Thyroid gland (tissue), 4 donors: ENCODE measurements around the gene PLXNA4.

Experiments
- POLR2A ChIP-seq, 2 donors: fragments of 450-650 bp; IDR thresholded peaks; one replicate each; pipeline ENCODE4 v1.6.1; 2017; ENCODE audit warnings: antibody characterized with exemption in 2 of 2, mild to moderate bottlenecking in 2 of 2, moderate library complexity in 1 of 2
- TF ChIP-seq, protein P1 (sequence below), 6 experiments: fragments of 200-600 bp in 3 of 6; fragments of 450-650 bp in 3 of 6; sonication (generic) in 3 of 6; IDR thresholded peaks; one replicate each; pipeline ENCODE4 v1.5.1; 2016 to 2019; ENCODE audit warnings: antibody characterized with exemption in 6 of 6, mild to moderate bottlenecking in 2 of 6, inconsistent platforms in 1 of 6, moderate library complexity in 1 of 6

DNA sequence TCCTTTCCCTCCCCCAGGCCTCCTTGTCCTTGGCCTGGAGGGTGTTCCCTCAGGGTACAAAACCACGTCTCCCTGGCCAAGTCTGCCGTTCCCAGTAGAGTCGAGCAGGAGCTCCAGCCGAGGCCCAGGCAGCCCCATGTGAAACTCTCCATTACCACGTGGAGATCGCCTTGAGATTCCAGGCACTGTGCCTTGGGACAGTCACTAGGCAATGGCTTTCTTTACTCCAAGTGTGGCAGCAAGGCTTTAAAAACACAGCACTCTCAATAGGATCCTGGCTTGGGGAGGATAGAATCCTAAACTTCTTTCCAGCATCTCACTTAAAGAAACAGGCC lies 57.5 kb downstream of the PLXNA4 start:
- TF ChIP-seq, protein P1, sequence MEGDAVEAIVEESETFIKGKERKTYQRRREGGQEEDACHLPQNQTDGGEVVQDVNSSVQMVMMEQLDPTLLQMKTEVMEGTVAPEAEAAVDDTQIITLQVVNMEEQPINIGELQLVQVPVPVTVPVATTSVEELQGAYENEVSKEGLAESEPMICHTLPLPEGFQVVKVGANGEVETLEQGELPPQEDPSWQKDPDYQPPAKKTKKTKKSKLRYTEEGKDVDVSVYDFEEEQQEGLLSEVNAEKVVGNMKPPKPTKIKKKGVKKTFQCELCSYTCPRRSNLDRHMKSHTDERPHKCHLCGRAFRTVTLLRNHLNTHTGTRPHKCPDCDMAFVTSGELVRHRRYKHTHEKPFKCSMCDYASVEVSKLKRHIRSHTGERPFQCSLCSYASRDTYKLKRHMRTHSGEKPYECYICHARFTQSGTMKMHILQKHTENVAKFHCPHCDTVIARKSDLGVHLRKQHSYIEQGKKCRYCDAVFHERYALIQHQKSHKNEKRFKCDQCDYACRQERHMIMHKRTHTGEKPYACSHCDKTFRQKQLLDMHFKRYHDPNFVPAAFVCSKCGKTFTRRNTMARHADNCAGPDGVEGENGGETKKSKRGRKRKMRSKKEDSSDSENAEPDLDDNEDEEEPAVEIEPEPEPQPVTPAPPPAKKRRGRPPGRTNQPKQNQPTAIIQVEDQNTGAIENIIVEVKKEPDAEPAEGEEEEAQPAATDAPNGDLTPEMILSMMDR (IDR thresholded peaks at IDR 0.05): no peak
- no peak for TF ChIP-seq POLR2A (IDR thresholded peaks at IDR 0.05)
